ENCODE results near the gene TRAIP.
"Not testable (repeated sequence)": the region's sequence is repeated elsewhere in the genome, so short reads cannot be mapped to it uniquely, and the experiment has no call there.

Gene TRAIP

GRCh38 chr3:49856181-49857005, at the start of gene TRAIP:
TRAIP (minus strand) TSS chr3:49856564; CDS start chr3:49856453, 111 bp downstream.
- peak within 1 kb of the TSS; percentile 86 for H3K4me3 ChIP-seq (ENCODE audit: low read depth, low read length)

GRCh38 chr3:49904448-49904847, 48.1 kb upstream of the TRAIP start:
- H3K4me3 ChIP-seq (ENCODE audit: low read depth, low read length) = not testable (repeated sequence)

GRCh38 chr3:49903451-49904424, 47.4 kb upstream of the TRAIP start, which contains the start of gene MST1R:
MST1R (minus strand) TSS chr3:49903873; CDS start chr3:49903609, 264 bp downstream.
- H3K4me3 ChIP-seq (ENCODE audit: low read depth, low read length) = no peak within 1 kb of the TSS

- no peak overlapping the region for H3K4me3 ChIP-seq (ENCODE audit: low read depth, low read length)
These were observed 46.4 kb upstream of the TRAIP start for GRCh38 chr3:49902511-49903345.

GRCh38 chr3:49901366-49902339, 45.3 kb upstream of the TRAIP start:
- H3K4me3 ChIP-seq (ENCODE audit: low read depth, low read length) = no peak overlapping the region

- H3K4me3 ChIP-seq (ENCODE audit: low read depth, low read length) = no peak overlapping the region
These were observed 44.3 kb upstream of the TRAIP start for GRCh38 chr3:49900491-49901153.

GRCh38 chr3:49899815-49900214, 43.5 kb upstream of the TRAIP start:
- no peak overlapping the region for H3K4me3 ChIP-seq (ENCODE audit: low read depth, low read length)

GRCh38 chr3:49898991-49899390, 42.6 kb upstream of the TRAIP start:
- H3K4me3 ChIP-seq (ENCODE audit: low read depth, low read length) = no peak overlapping the region

GRCh38 chr3:49896345-49896744, 40.0 kb upstream of the TRAIP start:
- H3K4me3 ChIP-seq (ENCODE audit: low read depth, low read length) = no peak overlapping the region

GRCh38 chr3:49895791-49896190, 39.4 kb upstream of the TRAIP start:
- no peak overlapping the region for H3K4me3 ChIP-seq (ENCODE audit: low read depth, low read length)

- no peak overlapping the region for H3K4me3 ChIP-seq (ENCODE audit: low read depth, low read length)
These were observed 32.9 kb upstream of the TRAIP start for GRCh38 chr3:49889296-49889695.

- H3K4me3 ChIP-seq (ENCODE audit: low read depth, low read length) = no peak overlapping the region
These were observed 30.5 kb upstream of the TRAIP start for GRCh38 chr3:49886922-49887265.

- H3K4me3 ChIP-seq (ENCODE audit: low read depth, low read length) = no peak overlapping the region
These were observed 27.6 kb upstream of the TRAIP start for GRCh38 chr3:49883998-49884397.

- H3K4me3 ChIP-seq (ENCODE audit: low read depth, low read length) = no peak overlapping the region
These were observed 25.8 kb upstream of the TRAIP start for GRCh38 chr3:49882166-49882565.

- no peak overlapping the region for H3K4me3 ChIP-seq (ENCODE audit: low read depth, low read length)
These were observed 24.4 kb upstream of the TRAIP start for GRCh38 chr3:49880581-49881315.

GRCh38 chr3:49879721-49880120, 23.4 kb upstream of the TRAIP start:
- no peak overlapping the region for H3K4me3 ChIP-seq (ENCODE audit: low read depth, low read length)

- no peak overlapping the region for H3K4me3 ChIP-seq (ENCODE audit: low read depth, low read length)
These were observed 22.3 kb upstream of the TRAIP start for GRCh38 chr3:49878686-49879085.

- H3K4me3 ChIP-seq (ENCODE audit: low read depth, low read length) = no peak overlapping the region
These were observed 21.4 kb upstream of the TRAIP start for GRCh38 chr3:49877716-49878115.

Data from iPS-11a (cell line).